Glutamatergic neuron (in vitro differentiated cells): ENCODE measurements around the gene MYBBP1A. TPM values are rescaled to one million over a fixed set of nuclear protein-coding genes. Genes with fewer than 3 reads are reported as not detected.

Source experiments
- DNase-seq: peaks from one replicate; pipeline ENCODE4 v3.0.0; 2022
- H3K27ac Mint-ChIP-seq: one replicate; pipeline ENCODE4 v1.8.0; 2020; ENCODE audit warnings: mild to moderate bottlenecking, mixed read lengths, inconsistent platforms; ENCODE audit not compliant: unreplicated experiment
- H3K27me3 Mint-ChIP-seq: one replicate; pipeline ENCODE4 v1.8.0; 2020; ENCODE audit warnings: mild to moderate bottlenecking, moderate library complexity, mixed read lengths, inconsistent platforms; ENCODE audit not compliant: unreplicated experiment
- H3K36me3 Mint-ChIP-seq: one replicate; pipeline ENCODE4 v1.8.0; 2020; ENCODE audit warnings: mild to moderate bottlenecking, mixed read lengths, inconsistent platforms; ENCODE audit not compliant: unreplicated experiment
- H3K4me1 Mint-ChIP-seq: one replicate; pipeline ENCODE4 v1.8.0; 2020; ENCODE audit warnings: mild to moderate bottlenecking, low read depth, mixed read lengths, inconsistent platforms; ENCODE audit not compliant: unreplicated experiment
- H3K4me3 Mint-ChIP-seq: one replicate; pipeline ENCODE4 v1.8.0; 2020; ENCODE audit warnings: mild to moderate bottlenecking, mixed read lengths, inconsistent platforms; ENCODE audit not compliant: unreplicated experiment
- H3K9me3 Mint-ChIP-seq: one replicate; pipeline ENCODE4 v1.8.0; 2020; ENCODE audit warnings: mild to moderate bottlenecking, moderate library complexity, mixed read lengths, inconsistent platforms; ENCODE audit not compliant: unreplicated experiment
- CTCF ChIP-seq: fragments of 200-600 bp; sonication (generic); IDR thresholded peaks from one replicate; pipeline ENCODE4 v1.5.0; 2021; ENCODE audit not compliant: partially characterized antibody, unreplicated experiment
- total RNA-seq: library from RNA; stranded (reverse); fragmentation: NEBNext Ultra II Directional; extraction: Animal tissue kit (Norgen Biotek cat#: 25700); gene quantifications from one replicate; pipeline ENCODE4 v1.2.1, GENCODE V29; 2021; ENCODE audit not compliant: unreplicated experiment

The MYBBP1A gene
- total RNA-seq, 1 donor from 2014 or later = 44.8 TPM

GRCh38 chr17:4511199-4511932 is 43.8 kb downstream of the MYBBP1A start:
- Mint-ChIP-seq H3K4me1 (peaks cover 18% of the 10 kb centered on the region), H3K27me3 (peaks cover 14% of the 10 kb centered on the region), H3K4me3 (no peak overlapping the region), H3K36me3 (no peaks in the 10 kb centered on the region), H3K27ac (no peak overlapping the region), H3K9me3 (peaks cover 4% of the 10 kb centered on the region)
- no peak for DNase-seq
- TF ChIP-seq CTCF = no peak

- Mint-ChIP-seq H3K9me3 (peaks cover 4% of the 10 kb centered on the region), H3K36me3 (no peaks in the 10 kb centered on the region), H3K4me3 (peak overlapping the region; percentile 55), H3K27me3 (peaks cover 14% of the 10 kb centered on the region), H3K27ac (no peak overlapping the region), H3K4me1 (peaks cover 19% of the 10 kb centered on the region)
- TF ChIP-seq CTCF = no peak
- no peak for DNase-seq
Observed at GRCh38 chr17:4510618-4510941, 44.6 kb downstream of the MYBBP1A start.

- DNase-seq = no peak
- H3K27ac Mint-ChIP-seq = no peak overlapping the region
- peaks cover 21% of the 10 kb centered on the region for H3K4me1 Mint-ChIP-seq
- peaks cover 4% of the 10 kb centered on the region for H3K9me3 Mint-ChIP-seq
- no peak for TF ChIP-seq CTCF
- peaks cover 14% of the 10 kb centered on the region for H3K27me3 Mint-ChIP-seq
- no peaks in the 10 kb centered on the region for H3K36me3 Mint-ChIP-seq
- H3K4me3 Mint-ChIP-seq = peak overlapping the region; percentile 55
Observed at GRCh38 chr17:4509923-4510617, 45.1 kb downstream of the MYBBP1A start.

GRCh38 chr17:4509401-4509800 is 45.8 kb downstream of the MYBBP1A start:
- H3K4me1 Mint-ChIP-seq = peaks cover 24% of the 10 kb centered on the region
- H3K4me3 Mint-ChIP-seq = no peak overlapping the region
- H3K9me3 Mint-ChIP-seq = peaks cover 6% of the 10 kb centered on the region
- H3K27ac Mint-ChIP-seq = no peak overlapping the region
- peaks cover 14% of the 10 kb centered on the region for H3K27me3 Mint-ChIP-seq
- no peak for DNase-seq
- H3K36me3 Mint-ChIP-seq = no peaks in the 10 kb centered on the region
- no peak for TF ChIP-seq CTCF

- no peak for TF ChIP-seq CTCF
- no peak overlapping the region for H3K27ac Mint-ChIP-seq
- no peaks in the 10 kb centered on the region for H3K36me3 Mint-ChIP-seq
- DNase-seq = no peak
- peaks cover 30% of the 10 kb centered on the region for H3K4me1 Mint-ChIP-seq
- H3K27me3 Mint-ChIP-seq = peaks cover 13% of the 10 kb centered on the region
- peaks cover 9% of the 10 kb centered on the region for H3K9me3 Mint-ChIP-seq
- no peak overlapping the region for H3K4me3 Mint-ChIP-seq
Observed at GRCh38 chr17:4508207-4508606, 47.0 kb downstream of the MYBBP1A start.
